Amygdala (tissue), 56 donors: Measurements from ENCODE around the gene IER3.

Experiments
- DNase-seq, 56 donors: peaks; one replicate each; lab custom pipeline; 2025; lab: John Stamatoyannopoulos, UW

IER3 gene

DNA sequence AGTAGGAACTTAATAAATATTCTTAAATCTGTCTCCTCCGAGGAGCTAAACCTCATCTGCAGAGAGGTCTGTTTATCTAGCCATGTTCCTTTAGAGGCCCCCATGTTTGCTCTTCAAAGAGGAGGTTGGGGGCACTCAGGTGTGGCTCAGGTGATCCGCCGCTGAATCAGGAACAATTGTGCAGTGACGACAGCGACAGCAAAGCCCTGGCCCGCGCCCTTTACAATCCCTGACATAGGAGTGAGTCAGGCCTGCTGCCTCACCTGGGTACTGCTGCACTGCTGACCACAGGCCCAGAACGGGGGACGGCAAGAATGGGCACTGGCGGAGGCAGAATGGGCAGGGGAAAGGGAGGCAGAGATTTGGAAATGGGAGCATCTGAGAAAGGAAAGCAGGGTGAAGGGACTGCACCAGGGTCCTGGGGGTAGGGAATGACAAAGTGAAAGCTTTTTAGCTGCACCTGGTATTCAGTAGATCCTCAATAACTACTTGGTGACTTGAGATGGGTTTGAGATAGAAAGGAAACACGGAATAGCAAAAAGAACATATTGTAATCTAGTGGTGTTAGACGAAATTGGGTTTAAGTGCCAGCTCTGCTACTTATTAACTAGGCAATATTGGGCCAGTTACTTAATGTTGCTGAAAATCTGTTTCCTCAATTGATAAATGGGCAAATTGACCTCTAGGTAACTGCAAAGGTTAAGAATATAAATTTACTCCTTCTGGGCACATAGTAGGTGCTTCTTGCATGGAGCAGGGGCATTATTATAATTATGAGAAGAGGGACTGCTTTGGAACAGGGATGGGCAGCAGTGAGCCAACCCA is 5.4 kb upstream of the IER3 start:
- DNase-seq: no peak

GRCh38 chr6:30748851-30749540 is 4.6 kb upstream of the IER3 start:
- no peak for DNase-seq

GRCh38 chr6:30747902-30748769 is 3.8 kb upstream of the IER3 start:
- DNase-seq: no peak

GRCh38 chr6:30747300-30747687 is 2.9 kb upstream of the IER3 start:
- no peak for DNase-seq

GRCh38 chr6:30743099-30744053 is 971 bp downstream of the IER3 start:
- peak in 4 of 56 donors; percentile 41 to 51 (median 46) for DNase-seq

GRCh38 chr6:30742316-30743098 is 1.8 kb downstream of the IER3 start, which contains the start of gene FLOT1:
FLOT1 (minus strand) TSS chr6:30742687; CDS start chr6:30742189, 498 bp downstream.
- DNase-seq: peak; percentile 42 to 93 (median 84)

DNA sequence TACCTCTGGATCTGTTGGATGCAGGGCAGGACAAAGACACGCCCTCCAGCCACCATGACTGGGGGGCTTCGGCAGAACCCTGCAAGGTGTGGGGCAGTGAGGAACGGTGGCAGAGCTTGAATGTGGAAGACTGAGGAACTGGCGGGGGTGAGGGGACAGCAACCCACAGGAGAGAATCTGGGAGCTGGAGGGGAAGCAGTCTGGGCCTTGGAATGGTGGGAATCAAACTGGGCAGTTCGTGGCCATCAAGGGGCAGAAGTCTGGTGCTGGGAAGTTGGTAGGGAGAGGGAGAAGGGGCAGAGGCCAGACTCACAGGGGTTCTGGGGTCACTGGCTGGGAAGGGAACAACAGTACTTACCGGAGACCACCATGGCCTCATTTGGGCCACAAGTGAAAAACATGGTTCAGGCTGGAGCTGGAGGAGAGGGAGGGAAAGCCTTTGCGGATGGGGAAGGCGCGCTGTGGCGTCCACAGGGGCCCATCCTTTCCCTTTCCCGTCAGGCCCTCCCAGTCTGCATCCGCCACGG is 2.5 kb downstream of the IER3 start:
- peak in 1 of 56 donors; percentile 29 for DNase-seq

DNA sequence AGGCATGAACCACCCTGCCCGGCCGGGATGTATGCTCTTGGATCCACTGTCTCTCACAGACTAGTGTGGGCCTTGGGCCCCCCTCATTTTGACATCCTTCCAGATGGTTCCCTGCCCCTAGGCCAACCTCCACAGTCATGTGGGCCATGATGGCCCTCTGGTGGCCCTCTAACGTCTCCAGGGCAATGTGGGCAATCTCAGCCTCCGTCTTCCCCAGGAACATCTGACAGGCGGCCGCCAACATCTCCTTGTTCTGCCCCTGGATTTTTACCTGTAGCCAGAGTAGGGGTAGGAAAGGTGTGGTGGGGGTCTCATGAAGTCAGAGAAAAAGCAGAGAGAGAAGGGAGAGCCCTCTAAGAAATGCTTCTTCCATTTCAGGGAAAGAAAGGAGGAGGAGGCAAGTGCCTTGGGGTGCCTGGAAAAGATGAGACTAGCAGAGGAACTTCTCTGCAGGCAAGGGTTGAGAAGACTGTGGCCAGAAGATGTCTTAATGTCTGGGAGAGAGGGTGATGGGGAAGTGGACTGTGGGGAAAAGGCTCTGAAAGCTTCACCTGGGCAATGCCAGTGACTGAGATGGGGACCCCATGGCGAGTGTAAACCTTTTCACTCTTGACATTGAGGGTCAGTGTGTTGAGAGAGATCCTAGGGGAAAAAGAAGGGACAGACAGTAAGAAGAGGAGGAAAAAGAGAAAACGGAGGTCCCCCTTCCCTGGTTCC is 3.1 kb downstream of the IER3 start:
- DNase-seq: no peak

GRCh38 chr6:30740540-30740870 is 3.8 kb downstream of the IER3 start:
- DNase-seq: no peak

DNA sequence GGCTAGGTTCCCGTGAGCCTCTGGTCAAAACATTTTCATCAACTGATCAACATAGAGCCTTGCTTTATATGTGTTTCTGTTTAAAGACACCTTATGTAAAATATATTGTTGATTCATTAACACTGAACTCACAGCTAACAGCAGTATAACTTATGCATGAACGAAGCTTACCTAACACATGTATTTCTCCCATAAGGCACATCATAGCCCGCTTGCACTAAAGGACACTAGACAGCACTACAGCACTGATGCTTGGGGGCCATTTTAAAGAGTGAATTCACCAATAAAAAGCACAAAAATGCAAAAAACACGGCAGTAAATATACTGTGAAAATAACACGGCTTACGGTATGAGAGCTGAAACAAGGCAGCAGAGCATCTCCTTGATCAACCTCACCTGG is 5.8 kb downstream of the IER3 start:
- no peak for DNase-seq

- no peak for DNase-seq
Measured at GRCh38 chr6:30735668-30736314, 8.6 kb downstream of the IER3 start.

- DNase-seq: peak in 9 of 56 donors; percentile 9 to 39 (median 14)
Measured at GRCh38 chr6:30732237-30732943, 12.0 kb downstream of the IER3 start.

GRCh38 chr6:30730601-30731435 is 13.5 kb downstream of the IER3 start:
- peak in 22 of 56 donors; percentile 9 to 63 (median 22) for DNase-seq

- DNase-seq: no peak
Measured at GRCh38 chr6:30727920-30728553, 16.3 kb downstream of the IER3 start.
